Activated CD8-positive, alpha-beta memory T cell treated with anti-CD3 and anti-CD28 coated beads for 36 hours (primary cell): Measurements from ENCODE around the gene EFR3B. TPM values are rescaled to one million over a fixed set of nuclear protein-coding genes. Genes with fewer than 3 reads are reported as not detected.

Source experiments
- CTCF ChIA-PET: fragments of 350-600 bp; sonication (Branson Sonifier 250); formaldehyde crosslinking; loops from one replicate; lab custom pipeline; 2021; ENCODE audit warnings: antibody characterized with exemption; lab: Charles Lee
- POLR2A ChIA-PET: fragments of 350-600 bp; sonication (Branson Sonifier 250); formaldehyde crosslinking; loops from one replicate; lab custom pipeline; 2021; ENCODE audit warnings: antibody characterized with exemption; lab: Charles Lee
- total RNA-seq, 2 experiments: library from RNA; stranded (reverse); gene quantifications; one replicate each; pipeline ENCODE4 v1.2.3, GENCODE V29; 2021

Gene EFR3B
- total RNA-seq, 2 experiments from 2014 or later, result 0.17 to 0.25 TPM

DNA sequence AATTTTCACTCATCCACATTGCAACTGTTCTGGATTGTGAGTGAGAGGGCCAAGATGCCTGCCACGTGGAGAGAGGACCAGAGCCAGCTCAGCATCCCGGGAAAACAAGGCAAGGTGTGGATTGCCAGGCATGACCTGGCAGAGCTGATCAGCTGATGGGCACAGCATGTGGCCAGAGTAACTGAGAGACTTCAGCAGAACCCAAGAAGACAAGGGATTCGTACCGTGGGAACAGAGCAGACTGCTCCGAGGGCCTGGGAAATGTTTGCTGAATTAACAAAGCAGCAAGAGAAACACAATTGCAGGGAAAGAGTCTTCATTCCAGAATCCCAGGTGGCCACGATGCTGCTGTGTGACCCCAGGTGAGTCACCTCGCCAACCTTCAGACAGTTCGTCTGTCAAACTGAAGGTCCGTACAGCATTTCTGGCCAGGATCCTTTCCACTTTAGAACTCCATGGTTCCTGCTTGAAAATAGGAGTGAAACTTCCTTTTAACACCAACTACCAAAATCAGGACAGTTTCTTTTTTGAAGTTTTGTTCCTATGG lies 152.8 kb downstream of the EFR3B start:
- ChIA-PET POLR2A (no interaction called here), CTCF (interaction anchor here (0.6 to 3.0 kb wide), 3 partner anchors 58 to 219 kb away, joined by 3 to 18 read pairs (median 3); no protein-coding TSS in a partner anchor)

DNA sequence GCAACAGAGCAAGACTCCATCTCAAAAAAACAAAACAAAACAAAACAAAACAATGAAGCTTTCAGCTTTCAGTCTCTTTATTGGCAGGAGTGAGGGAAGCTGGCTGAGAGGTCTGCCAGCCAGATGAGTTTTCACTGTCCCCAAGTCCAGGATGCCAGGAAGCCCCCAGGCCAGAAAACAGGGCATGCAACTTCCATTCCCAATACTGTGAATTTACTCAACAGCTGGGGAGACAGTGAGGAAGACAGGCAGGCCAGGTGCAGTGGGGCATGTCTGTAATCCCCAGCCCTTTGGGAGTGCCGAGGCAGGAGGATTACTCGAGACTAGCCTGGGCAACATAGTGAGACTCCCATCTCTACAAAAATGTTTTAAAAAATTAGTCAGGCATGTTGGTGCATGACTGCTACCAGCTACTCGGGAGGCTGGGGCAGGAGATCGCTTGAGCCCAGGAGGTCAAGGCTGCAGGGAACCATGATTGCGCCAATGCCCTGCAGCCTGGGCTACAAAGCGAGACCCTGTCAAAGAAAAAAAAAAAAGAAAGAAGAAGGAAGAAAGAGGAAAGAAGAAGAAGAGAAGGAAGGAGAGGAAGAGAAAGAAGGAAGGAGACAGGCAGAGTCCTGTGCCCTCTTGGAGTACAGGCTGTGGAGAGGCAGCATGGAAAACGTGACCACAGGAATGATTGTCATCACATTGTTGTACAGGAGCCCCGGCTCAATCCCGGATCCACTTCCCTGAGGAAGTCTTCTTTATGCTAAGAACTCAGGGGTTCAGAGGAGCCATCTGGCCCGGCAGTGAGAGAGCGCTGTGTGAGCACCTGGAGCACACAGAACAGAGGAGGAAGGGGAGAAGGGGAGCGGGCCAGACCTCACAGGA lies 155.7 kb downstream of the EFR3B start:
- CTCF ChIA-PET, result interaction anchor here (1.2 to 3.0 kb wide), 6 partner anchors 10 to 377 kb away, joined by 3 to 18 read pairs (median 6); no protein-coding TSS in a partner anchor
- POLR2A ChIA-PET, result interaction anchor here (0.7 kb wide), 1 partner anchor 626 kb away, joined by 6 read pairs; no protein-coding TSS in a partner anchor

GRCh38 chr2:25198209-25198525 lies 156.3 kb downstream of the EFR3B start:
- ChIA-PET CTCF (no interaction called here), POLR2A (no interaction called here)

DNA sequence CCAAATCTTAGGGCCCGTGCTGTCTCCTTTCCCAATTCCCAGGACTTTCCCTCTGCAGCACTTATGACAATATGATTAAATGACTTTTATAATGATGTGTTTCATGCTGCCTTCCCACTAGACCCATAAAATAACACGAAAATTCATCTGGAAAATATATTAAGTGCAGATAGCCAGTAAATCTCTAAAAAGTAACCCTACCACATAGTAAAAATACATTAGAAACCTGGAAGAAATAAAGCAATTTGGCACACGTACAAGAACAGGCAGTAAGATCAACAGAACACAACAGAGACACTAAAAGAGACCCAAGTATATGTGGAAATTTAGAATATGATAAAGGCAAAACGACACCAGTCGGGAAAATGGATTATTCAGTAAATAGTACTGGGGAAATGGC lies 156.7 kb downstream of the EFR3B start:
- CTCF ChIA-PET, result no interaction called here
- POLR2A ChIA-PET, result no interaction called here

- ChIA-PET POLR2A (no interaction called here), CTCF (no interaction called here)
These were observed 159.4 kb downstream of the EFR3B start for GRCh38 chr2:25201265-25201664.

DNA sequence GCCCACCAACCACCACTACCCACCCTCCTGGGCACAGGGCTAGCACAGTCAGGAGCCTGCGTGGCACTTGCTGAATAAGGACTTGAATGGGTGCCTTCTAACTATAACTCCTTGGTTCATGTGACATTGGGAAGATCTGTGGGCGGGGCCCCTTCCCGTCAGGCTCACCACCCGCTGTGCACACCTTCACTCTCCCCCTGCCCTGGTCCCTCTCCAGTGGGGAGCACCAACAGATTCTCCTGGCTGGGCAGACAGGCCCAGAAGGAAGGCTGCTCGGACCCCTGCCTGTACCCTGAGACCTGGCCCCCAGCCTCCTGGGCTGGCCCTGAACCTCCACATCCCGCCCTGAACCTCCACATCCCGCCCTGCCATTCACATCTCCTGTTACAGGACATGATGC lies 159.9 kb downstream of the EFR3B start:
- ChIA-PET POLR2A (no interaction called here), CTCF (no interaction called here)

DNA sequence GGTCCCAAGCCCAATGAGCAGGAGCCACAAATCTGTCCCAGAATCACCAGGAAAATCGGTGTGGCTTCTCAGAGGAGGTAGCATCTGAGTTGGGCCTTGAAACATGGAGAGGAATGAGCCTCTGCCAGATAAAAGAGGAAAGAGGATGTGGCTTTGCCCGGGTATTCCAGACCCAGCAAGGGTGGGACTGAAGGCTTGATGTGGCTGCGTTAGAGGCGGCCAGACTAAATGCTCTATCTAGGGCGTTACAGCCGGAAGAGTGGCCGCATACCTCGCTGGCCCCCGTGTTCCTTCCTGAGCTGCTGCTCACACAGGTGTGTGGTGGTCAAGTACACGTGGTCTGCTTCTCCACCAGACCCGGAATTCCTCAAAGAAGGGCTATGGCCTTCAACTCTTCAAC lies 160.4 kb downstream of the EFR3B start:
- ChIA-PET CTCF (interaction anchor here (0.6 kb wide), 1 partner anchor 8 kb away, joined by 3 read pairs; no protein-coding TSS in a partner anchor), POLR2A (no interaction called here)

DNA sequence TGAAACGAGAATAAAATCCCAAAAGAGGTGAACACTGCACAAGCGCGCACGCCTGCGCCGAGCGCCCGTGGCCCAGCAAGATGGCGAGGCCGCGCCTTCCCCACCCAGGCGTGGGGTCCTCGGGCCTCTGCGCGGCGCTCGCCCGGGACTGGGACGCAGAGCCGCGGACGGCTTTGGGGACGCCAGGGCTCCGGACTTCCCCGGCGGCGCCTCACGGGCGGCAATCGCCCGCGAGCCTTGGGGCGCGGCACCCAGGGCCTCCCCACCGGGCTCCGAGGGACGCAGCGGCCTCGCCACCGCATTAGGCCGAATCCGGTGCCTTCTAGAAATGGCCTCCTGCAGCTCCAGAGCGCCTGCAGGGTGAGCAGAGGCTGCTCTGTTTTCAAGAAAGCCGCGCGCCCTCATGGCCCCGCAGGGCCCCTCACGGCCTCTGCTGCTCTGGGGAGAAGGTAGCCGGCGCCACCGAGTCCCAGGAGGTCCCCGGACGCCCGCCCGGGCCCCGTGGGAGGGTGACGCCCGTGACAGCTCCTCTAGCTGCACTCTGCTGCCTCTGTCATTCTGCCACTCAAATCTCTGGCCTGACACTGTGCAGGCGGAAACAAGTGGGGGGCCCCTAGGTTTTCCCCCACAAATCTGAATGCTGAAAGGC lies 162.4 kb downstream of the EFR3B start:
- ChIA-PET CTCF (no interaction called here), POLR2A (no interaction called here)

- POLR2A ChIA-PET, result interaction anchor here (0.6 kb wide), 1 partner anchor 24 kb away, joined by 3 read pairs; no protein-coding TSS in a partner anchor
- CTCF ChIA-PET, result interaction anchor here (1.7 kb wide), 1 partner anchor 11 kb away, joined by 7 read pairs; no protein-coding TSS in a partner anchor
These were observed 165.2 kb downstream of the EFR3B start for GRCh38 chr2:25207078-25207545.

Other genes with a start within 250 kb of the EFR3B start
- 10 to 100 TPM; 24.5 to 27.1 TPM for gene PTRHD1, start 248.7 kb upstream of the EFR3B start, total RNA-seq
- 10 to 100 TPM; 47.5 to 49.6 TPM for gene CENPO, start 248.7 kb upstream of the EFR3B start, total RNA-seq
- gene ADCY3, start 121.8 kb upstream of the EFR3B start, total RNA-seq, result 10 to 100 TPM; 87.0 to 88.5 TPM
- 1 to 10 TPM; 3.3 to 4.1 TPM for gene DNAJC27, start 70.1 kb upstream of the EFR3B start, total RNA-seq
- 1 to 10 TPM; 4.8 to 5.8 TPM for gene POMC, start 126.5 kb downstream of the EFR3B start, total RNA-seq